Liver (tissue), 9 donors: ENCODE data around the gene TNFRSF1B. TPM values are rescaled to one million over a fixed set of nuclear protein-coding genes. Genes with fewer than 3 reads are reported as not detected.

Experiments used
- DNase-seq: peaks from one replicate; pipeline ENCODE4 v3.0.0-alpha.2; 2017; ENCODE audit warnings: low spot score
- H3K27ac ChIP-seq, 2 donors: one replicate each; pipeline ENCODE4 v1.7.0; 2013; ENCODE audit warnings: inconsistent platforms in 2 of 2, low read length in 2 of 2, control low read depth in 1 of 2, low read depth in 1 of 2, mild to moderate bottlenecking in 1 of 2
- H3K27me3 ChIP-seq, 4 donors: one replicate each; pipeline versions ENCODE4 v1.6.1 to v1.7.0; 2013; ENCODE audit warnings: low read length in 3 of 4, inconsistent platforms in 1 of 4, mild to moderate bottlenecking in 1 of 4, moderate library complexity in 1 of 4; ENCODE audit not compliant: control insufficient read depth in 4 of 4, insufficient read depth in 4 of 4
- H3K36me3 ChIP-seq, 4 donors: one replicate each; pipeline versions ENCODE4 v1.6.1 to v1.7.0; 2013; ENCODE audit warnings: low read length in 3 of 4, mild to moderate bottlenecking in 3 of 4, low read depth in 1 of 4, moderate library complexity in 1 of 4; ENCODE audit not compliant: control insufficient read depth in 4 of 4, insufficient read depth in 3 of 4
- H3K4me1 ChIP-seq, 4 donors: one replicate each; pipeline versions ENCODE4 v1.6.1 to v1.7.0; 2013; ENCODE audit warnings: low read length in 3 of 4, mild to moderate bottlenecking in 3 of 4, moderate library complexity in 1 of 4; ENCODE audit not compliant: control insufficient read depth in 4 of 4, insufficient read depth in 4 of 4
- H3K4me3 ChIP-seq, 3 donors: one replicate each; pipeline versions ENCODE4 v1.6.1 to v1.7.0; 2013; ENCODE audit warnings: low read length in 3 of 3, control low read depth in 1 of 3, low read depth in 1 of 3, mild to moderate bottlenecking in 1 of 3
- H3K9ac ChIP-seq, 2 donors: one replicate each; pipeline ENCODE4 v1.7.0; 2013; ENCODE audit warnings: low read length in 2 of 2, mild to moderate bottlenecking in 2 of 2, moderate library complexity in 2 of 2, control low read depth in 1 of 2, low read depth in 1 of 2
- H3K9me3 ChIP-seq, 4 donors: one replicate each; pipeline versions ENCODE4 v1.6.1 to v1.7.0; 2013; ENCODE audit warnings: low read length in 3 of 4; ENCODE audit not compliant: control insufficient read depth in 4 of 4
- EGR1 ChIP-seq, 2 donors: IDR thresholded peaks; 2 replicates each; pipeline ENCODE4 v1.6.1; 2016 to 2018; ENCODE audit warnings: antibody characterized with exemption in 2 of 2, low read depth in 2 of 2
- FOXA1 ChIP-seq: IDR thresholded peaks from 2 replicates; pipeline ENCODE4 v1.6.1; 2016; ENCODE audit warnings: antibody characterized with exemption
- FOXA2 ChIP-seq: IDR thresholded peaks from 2 replicates; pipeline ENCODE4 v1.6.1; 2016; ENCODE audit warnings: antibody characterized with exemption
- GABPA ChIP-seq, 2 donors: IDR thresholded peaks in 1 of 2; conservative IDR thresholded peaks in 1 of 2; 2 replicates each; pipeline ENCODE4 v1.6.1; 2016; ENCODE audit warnings: antibody characterized with exemption in 2 of 2, mild to moderate bottlenecking in 1 of 2, moderate library complexity in 1 of 2
- HNF4A ChIP-seq, 2 donors: conservative IDR thresholded peaks; 2 replicates each; pipeline ENCODE4 v1.6.1; 2016; ENCODE audit warnings: antibody characterized with exemption in 2 of 2, mild to moderate bottlenecking in 2 of 2
- HNF4G ChIP-seq: IDR thresholded peaks from 2 replicates; pipeline ENCODE4 v1.6.1; 2016; ENCODE audit warnings: antibody characterized with exemption
- JUND ChIP-seq, 2 donors: IDR thresholded peaks; 2 replicates each; pipeline ENCODE4 v1.6.1; 2016; ENCODE audit warnings: antibody characterized with exemption in 2 of 2
- NR2F2 ChIP-seq: IDR thresholded peaks from 2 replicates; pipeline ENCODE4 v1.6.1; 2016; ENCODE audit warnings: antibody characterized with exemption
- RAD21 ChIP-seq, 2 donors: IDR thresholded peaks; 2 replicates each; pipeline ENCODE4 v1.6.1; 2016; ENCODE audit warnings: antibody characterized with exemption in 2 of 2, mild to moderate bottlenecking in 2 of 2
- REST ChIP-seq: IDR thresholded peaks from 2 replicates; pipeline ENCODE4 v1.6.1; 2016; ENCODE audit warnings: antibody characterized with exemption, mild to moderate bottlenecking
- RXRA ChIP-seq, 2 donors: IDR thresholded peaks; 2 replicates each; pipeline ENCODE4 v1.6.1; 2017 to 2018; ENCODE audit warnings: antibody characterized with exemption in 2 of 2, mild to moderate bottlenecking in 1 of 2
- SP1 ChIP-seq: IDR thresholded peaks from 2 replicates; pipeline ENCODE4 v1.6.1; 2018; ENCODE audit warnings: antibody characterized with exemption, mild to moderate bottlenecking
- TAF1 ChIP-seq: conservative IDR thresholded peaks from 2 replicates; pipeline ENCODE4 v1.6.1; 2016; ENCODE audit warnings: antibody characterized with exemption, mild to moderate bottlenecking
- YY1 ChIP-seq: IDR thresholded peaks from 2 replicates; pipeline ENCODE4 v1.6.1; 2016; ENCODE audit warnings: antibody characterized with exemption, mild to moderate bottlenecking
- WGBS: extraction: QIAGEN DNeasy Blood & Tissue Kit; methylation state at CpG from one replicate; pipeline ENCODE4 v1.1.7; 2013; 5-methylcytosine and 5-hydroxymethylcytosine counted together
- polyA plus RNA-seq, 2 donors: library from polyadenylated mRNA; stranded (reverse) in 1 of 2; unstranded in 1 of 2; fragments of 200-250 nt in 1 of 2; fragments of >200 nt in 1 of 2; fragmentation: Nextera tagmentation in 1 of 2; extraction: Ambion mirVana in 1 of 2; gene quantifications; one replicate each; pipeline versions ENCODE4 v1.2.1 to v1.2.3, GENCODE V29; 2013 to 2015
- total RNA-seq, 2 donors: library from RNA; depleted of rRNA; stranded (reverse); fragments of >200 nt; gene quantifications; one replicate each; pipeline ENCODE4 v1.2.3, GENCODE V29; 2014
- TF ChIP-seq, protein P1 (sequence below): fragments of 150-350 bp; IDR thresholded peaks from 2 replicates; pipeline ENCODE4 v1.5.1; 2017; ENCODE audit warnings: improper control_type of control experiment, low read depth, low read length; ENCODE audit not compliant: missing input control
- TF ChIP-seq, protein P2 (sequence below): IDR thresholded peaks from 2 replicates; pipeline ENCODE4 v1.6.1; 2016; ENCODE audit warnings: antibody characterized with exemption
- TF ChIP-seq, protein P3 (sequence below): IDR thresholded peaks from 2 replicates; pipeline ENCODE4 v1.6.1; 2016; ENCODE audit warnings: antibody characterized with exemption
- TF ChIP-seq, protein P4 (sequence below): IDR thresholded peaks from 2 replicates; pipeline ENCODE4 v1.6.1; 2016; ENCODE audit warnings: antibody characterized with exemption
- donor health status: healthy.
- donor health status: healthy.
- donor health status: healthy.
- donor health status: healthy.
- donor health status: healthy.

Gene TNFRSF1B
- total and polyA plus RNA-seq, 4 donors: 7.2 to 19.6 (median 16.5) TPM

DNA sequence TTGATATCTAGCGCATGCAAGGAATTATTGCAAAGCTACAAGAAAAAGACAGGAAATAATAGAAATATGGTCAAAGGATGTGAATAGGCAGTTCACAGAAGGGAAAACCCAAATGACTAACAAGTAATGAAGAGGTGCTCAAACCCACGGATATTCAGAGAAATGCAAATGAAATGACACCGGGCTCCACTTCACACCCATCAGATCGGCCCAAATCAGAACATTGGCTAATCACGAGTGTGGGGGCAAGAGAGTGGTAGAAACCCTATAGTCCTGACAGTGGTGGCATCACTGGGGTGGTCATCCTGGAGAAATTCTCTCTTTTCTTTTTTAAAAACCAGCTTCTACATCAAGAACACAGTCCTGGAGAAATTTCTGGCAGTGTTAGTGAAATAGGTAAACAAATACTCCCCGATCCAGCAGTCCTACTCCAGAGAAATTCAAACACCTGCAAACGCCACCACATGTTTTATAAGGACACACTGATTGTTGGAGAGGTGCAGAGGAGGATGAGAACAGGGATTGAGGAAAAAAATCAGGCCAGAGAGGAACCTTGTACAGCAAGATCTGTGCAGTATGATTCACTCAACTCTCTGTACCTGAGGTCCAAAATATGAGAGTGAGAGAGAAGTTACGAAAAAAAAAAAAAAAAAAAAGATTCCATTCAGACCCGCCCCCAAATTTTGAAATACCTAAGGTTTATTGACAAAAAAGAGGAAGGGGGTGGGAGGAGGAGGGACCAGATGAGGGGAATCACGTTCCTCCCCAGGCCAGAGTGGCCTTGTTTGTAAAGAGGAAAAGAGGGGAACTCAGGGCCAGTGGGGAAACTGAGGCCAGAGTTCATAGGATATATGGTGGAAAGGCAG, 9.2 kb upstream of the TNFRSF1B start (continued):
- TF ChIP-seq REST (peak; percentile 57), FOXA2 (peak; percentile 36), FOXA1 (no peak), GABPA (IDR thresholded peaks at IDR 0.05 in 1 of 2, conservative IDR thresholded peaks at IDR 0.05 in 1 of 2) (peak in 1 of 2 donors; percentile 8), HNF4A (conservative IDR thresholded peaks at IDR 0.05) (peak; percentile 61 to 71), JUND (IDR thresholded peaks at IDR 0.05) (peak in 1 of 2 donors; percentile 74), RXRA (IDR thresholded peaks at IDR 0.05) (peak; percentile 26 to 68), RAD21 (IDR thresholded peaks at IDR 0.05) (peak in 1 of 2 donors; percentile 33), SP1 (peak; percentile 59)

GRCh38 chr1:12158357-12159092, 8.3 kb upstream of the TNFRSF1B start:
- Histone ChIP-seq H3K36me3 (no peaks in the 10 kb centered on the region), H3K9ac (peak overlapping the region in 1 of 2 donors; percentile 8), H3K9me3 (no peaks in the 10 kb centered on the region), H3K4me3 (no peak overlapping the region), H3K27me3 (no peaks in the 10 kb centered on the region), H3K27ac (peak overlapping the region; percentile 90 to 91), H3K4me1 (peaks cover 9 to 26% (median 15%) of the 10 kb centered on the region in 4 donors)
- no peak for DNase-seq
- WGBS: 79% methylated on average over 22 of the region's 22 CpGs
- TF ChIP-seq, protein P1, sequence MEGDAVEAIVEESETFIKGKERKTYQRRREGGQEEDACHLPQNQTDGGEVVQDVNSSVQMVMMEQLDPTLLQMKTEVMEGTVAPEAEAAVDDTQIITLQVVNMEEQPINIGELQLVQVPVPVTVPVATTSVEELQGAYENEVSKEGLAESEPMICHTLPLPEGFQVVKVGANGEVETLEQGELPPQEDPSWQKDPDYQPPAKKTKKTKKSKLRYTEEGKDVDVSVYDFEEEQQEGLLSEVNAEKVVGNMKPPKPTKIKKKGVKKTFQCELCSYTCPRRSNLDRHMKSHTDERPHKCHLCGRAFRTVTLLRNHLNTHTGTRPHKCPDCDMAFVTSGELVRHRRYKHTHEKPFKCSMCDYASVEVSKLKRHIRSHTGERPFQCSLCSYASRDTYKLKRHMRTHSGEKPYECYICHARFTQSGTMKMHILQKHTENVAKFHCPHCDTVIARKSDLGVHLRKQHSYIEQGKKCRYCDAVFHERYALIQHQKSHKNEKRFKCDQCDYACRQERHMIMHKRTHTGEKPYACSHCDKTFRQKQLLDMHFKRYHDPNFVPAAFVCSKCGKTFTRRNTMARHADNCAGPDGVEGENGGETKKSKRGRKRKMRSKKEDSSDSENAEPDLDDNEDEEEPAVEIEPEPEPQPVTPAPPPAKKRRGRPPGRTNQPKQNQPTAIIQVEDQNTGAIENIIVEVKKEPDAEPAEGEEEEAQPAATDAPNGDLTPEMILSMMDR: no peak
- TF ChIP-seq GABPA (IDR thresholded peaks at IDR 0.05 in 1 of 2, conservative IDR thresholded peaks at IDR 0.05 in 1 of 2): no peak
- no peak for TF ChIP-seq RXRA (IDR thresholded peaks at IDR 0.05)
- no peak for TF ChIP-seq JUND (IDR thresholded peaks at IDR 0.05)
- no peak for TF ChIP-seq HNF4G
- no peak for TF ChIP-seq EGR1 (IDR thresholded peaks at IDR 0.05; ENCODE audit: low read depth in 2 of 2)
- no peak for TF ChIP-seq HNF4A (conservative IDR thresholded peaks at IDR 0.05)
- TF ChIP-seq FOXA1: no peak
- TF ChIP-seq, protein P2, sequence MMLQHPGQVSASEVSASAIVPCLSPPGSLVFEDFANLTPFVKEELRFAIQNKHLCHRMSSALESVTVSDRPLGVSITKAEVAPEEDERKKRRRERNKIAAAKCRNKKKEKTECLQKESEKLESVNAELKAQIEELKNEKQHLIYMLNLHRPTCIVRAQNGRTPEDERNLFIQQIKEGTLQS: no peak
- no peak for TF ChIP-seq FOXA2
- TF ChIP-seq, protein P3, sequence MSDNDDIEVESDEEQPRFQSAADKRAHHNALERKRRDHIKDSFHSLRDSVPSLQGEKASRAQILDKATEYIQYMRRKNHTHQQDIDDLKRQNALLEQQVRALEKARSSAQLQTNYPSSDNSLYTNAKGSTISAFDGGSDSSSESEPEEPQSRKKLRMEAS: no peak
- no peak for TF ChIP-seq SP1
- TF ChIP-seq, protein P4, sequence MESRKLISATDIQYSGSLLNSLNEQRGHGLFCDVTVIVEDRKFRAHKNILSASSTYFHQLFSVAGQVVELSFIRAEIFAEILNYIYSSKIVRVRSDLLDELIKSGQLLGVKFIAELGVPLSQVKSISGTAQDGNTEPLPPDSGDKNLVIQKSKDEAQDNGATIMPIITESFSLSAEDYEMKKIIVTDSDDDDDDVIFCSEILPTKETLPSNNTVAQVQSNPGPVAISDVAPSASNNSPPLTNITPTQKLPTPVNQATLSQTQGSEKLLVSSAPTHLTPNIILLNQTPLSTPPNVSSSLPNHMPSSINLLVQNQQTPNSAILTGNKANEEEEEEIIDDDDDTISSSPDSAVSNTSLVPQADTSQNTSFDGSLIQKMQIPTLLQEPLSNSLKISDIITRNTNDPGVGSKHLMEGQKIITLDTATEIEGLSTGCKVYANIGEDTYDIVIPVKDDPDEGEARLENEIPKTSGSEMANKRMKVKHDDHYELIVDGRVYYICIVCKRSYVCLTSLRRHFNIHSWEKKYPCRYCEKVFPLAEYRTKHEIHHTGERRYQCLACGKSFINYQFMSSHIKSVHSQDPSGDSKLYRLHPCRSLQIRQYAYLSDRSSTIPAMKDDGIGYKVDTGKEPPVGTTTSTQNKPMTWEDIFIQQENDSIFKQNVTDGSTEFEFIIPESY: no peak
- no peak for TF ChIP-seq YY1
- no peak for TF ChIP-seq RAD21 (IDR thresholded peaks at IDR 0.05)
- TF ChIP-seq REST: no peak
- TF ChIP-seq TAF1: no peak
- no peak for TF ChIP-seq NR2F2
